ENCODE measurements around the gene SLC5A5. TPM values are rescaled to one million over a fixed set of nuclear protein-coding genes. Genes with fewer than 3 reads are reported as not detected.
A peak's percentile ranks its signal among the peaks of the same experiment; 100 is the strongest.

SLC5A5 gene
- total and polyA plus RNA-seq, 2 of the 8 experiments (the other 6 are each of a cell fraction or from before 2014, with no cell fraction given): 1.5 to 1.8 TPM

DNA sequence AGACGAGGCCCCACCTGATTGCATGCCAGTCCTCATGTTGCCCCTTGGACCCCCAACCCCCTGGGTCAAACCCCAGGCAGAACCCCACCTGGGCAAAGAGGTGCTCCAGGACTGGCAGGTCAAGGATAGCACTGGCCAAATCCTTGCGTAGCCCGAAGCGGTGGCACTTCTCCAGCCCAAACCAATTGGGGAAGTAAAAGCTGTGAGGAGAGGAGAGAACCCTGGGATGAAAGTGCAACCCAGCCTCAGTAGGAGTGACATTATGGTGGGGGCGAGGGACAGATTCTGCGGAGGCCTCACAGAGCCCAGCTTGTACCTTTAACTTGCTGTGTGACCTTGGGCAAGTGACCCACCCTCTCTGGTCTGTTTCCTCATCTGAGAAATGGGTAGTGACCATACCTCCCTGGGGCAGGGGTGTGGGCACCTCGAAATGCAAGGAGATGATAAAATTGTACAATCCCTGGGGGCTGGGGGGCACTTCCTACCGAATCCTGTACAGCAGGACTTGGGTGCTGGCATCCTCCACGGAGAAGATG is 28.4 kb upstream of the SLC5A5 start:
- Histone ChIP-seq H3K18ac (ENCODE audit: extremely low read depth, low read length) (no peak overlapping the region), H2AK5ac (ENCODE audit: low read depth, low read length) (no peak overlapping the region), H2BK5ac (ENCODE audit: low read depth, low read length) (no peak overlapping the region), H3K23me2 (ENCODE audit: low read depth, low read length) (peaks cover 14% of the 10 kb centered on the region), H4K91ac (replicated peaks; ENCODE audit: insufficient read length, low read length) (no peak overlapping the region), H3K4me3 (ENCODE audit: extremely low read depth in 1 of 4, insufficient read depth in 2 of 4, low read depth in 3 of 4, low read length in 4 of 4) (no peak overlapping the region), H3K36me3 (ENCODE audit: control insufficient read depth in 2 of 4, insufficient read depth in 4 of 4, low read length in 3 of 4) (no peaks in the 10 kb centered on the region), H2BK12ac (ENCODE audit: low read depth, low read length) (0 out of 2 replicates have a peak overlapping the region, but pooled peaks have one; percentile 9), H4K5ac (ENCODE audit: insufficient read length, low read depth, low read length) (no peak overlapping the region), H2BK120ac (replicated peaks; ENCODE audit: low read depth, low read length) (no peak overlapping the region), H4K8ac (ENCODE audit: extremely low read depth, insufficient read depth, low read length) (no peak overlapping the region), H3K4ac (replicated peaks; ENCODE audit: insufficient read length, low read depth, low read length) (no peak overlapping the region), H3K27ac (ENCODE audit: low read depth, low read length) (no peak overlapping the region), H4K20me1 (replicated peaks in 1 of 2; ENCODE audit: control insufficient read depth in 1 of 2, insufficient read depth in 2 of 2, low read length in 2 of 2) (peaks cover 0 to 3% of the 10 kb centered on the region in 2 experiments), H3K14ac (ENCODE audit: insufficient read length) (no peak overlapping the region), H2AFZ (ENCODE audit: low read length) (no peak overlapping the region), H3K4me1 (replicated peaks in 1 of 4; ENCODE audit: control insufficient read depth in 3 of 4, insufficient read depth in 4 of 4, low read length in 3 of 4) (peaks cover 0 to 16% (median 4%) of the 10 kb centered on the region in 4 experiments; a peak in 5 of 7 replicates), H3K79me1 (ENCODE audit: low read depth, low read length) (no peaks in the 10 kb centered on the region), H3K56ac (replicated peaks; ENCODE audit: insufficient read length, low read depth, low read length) (no peak overlapping the region), H3K9ac (replicated peaks in 1 of 4; ENCODE audit: extremely low read depth in 1 of 4, low read depth in 3 of 4, low read length in 3 of 4) (no peak overlapping the region), H2BK15ac (ENCODE audit: low read length) (no peak overlapping the region; the same call in 1 of the 2 replicates), H3K79me2 (ENCODE audit: control insufficient read depth in 1 of 2, insufficient read depth in 2 of 2, low read length in 2 of 2) (no peaks in the 10 kb centered on the region), H3K9me3 (ENCODE audit: insufficient read depth in 2 of 2, low read depth in 1 of 2, low read length in 1 of 2) (no peaks in the 10 kb centered on the region), H2BK20ac (ENCODE audit: low read length) (no peak overlapping the region), H3K4me2 (ENCODE audit: insufficient read depth in 1 of 2, low read depth in 2 of 2, low read length in 2 of 2) (peak overlapping the region in 1 of 2 experiments; percentile 66; a peak in 2 of 4 replicates), H3K27me3 (replicated peaks in 1 of 4; ENCODE audit: control insufficient read depth in 3 of 4, extremely low read depth in 1 of 4, insufficient read depth in 3 of 4, low read length in 3 of 4) (peaks cover 0 to 14% (median 5%) of the 10 kb centered on the region in 4 experiments; a peak in 5 of 7 replicates), H3K23ac (ENCODE audit: insufficient read length) (no peak overlapping the region)
- no peak for FAIRE-seq
- TF ChIP-seq, protein P1, sequence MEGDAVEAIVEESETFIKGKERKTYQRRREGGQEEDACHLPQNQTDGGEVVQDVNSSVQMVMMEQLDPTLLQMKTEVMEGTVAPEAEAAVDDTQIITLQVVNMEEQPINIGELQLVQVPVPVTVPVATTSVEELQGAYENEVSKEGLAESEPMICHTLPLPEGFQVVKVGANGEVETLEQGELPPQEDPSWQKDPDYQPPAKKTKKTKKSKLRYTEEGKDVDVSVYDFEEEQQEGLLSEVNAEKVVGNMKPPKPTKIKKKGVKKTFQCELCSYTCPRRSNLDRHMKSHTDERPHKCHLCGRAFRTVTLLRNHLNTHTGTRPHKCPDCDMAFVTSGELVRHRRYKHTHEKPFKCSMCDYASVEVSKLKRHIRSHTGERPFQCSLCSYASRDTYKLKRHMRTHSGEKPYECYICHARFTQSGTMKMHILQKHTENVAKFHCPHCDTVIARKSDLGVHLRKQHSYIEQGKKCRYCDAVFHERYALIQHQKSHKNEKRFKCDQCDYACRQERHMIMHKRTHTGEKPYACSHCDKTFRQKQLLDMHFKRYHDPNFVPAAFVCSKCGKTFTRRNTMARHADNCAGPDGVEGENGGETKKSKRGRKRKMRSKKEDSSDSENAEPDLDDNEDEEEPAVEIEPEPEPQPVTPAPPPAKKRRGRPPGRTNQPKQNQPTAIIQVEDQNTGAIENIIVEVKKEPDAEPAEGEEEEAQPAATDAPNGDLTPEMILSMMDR (IDR thresholded peaks at IDR 0.05; ENCODE audit: control extremely low read depth in 1 of 3, insufficient read depth in 1 of 3, low read depth in 1 of 3, low read length in 3 of 3): no peak
- peak; percentile 80; the same call in 1 of the 2 replicates for TF ChIP-seq KDM1A (IDR thresholded peaks at IDR 0.05; ENCODE audit: borderline replicate concordance, low read length)
- DNase-seq (ENCODE audit: low read depth in 1 of 2, low spot score in 2 of 2): no peak
- POLR2A ChIA-PET (ENCODE audit: partially characterized antibody): interaction anchor here (0.5 to 12.5 kb wide), 6 partner anchors 12 to 591 kb away, joined by 3 to 133 read pairs (median 3); partner anchors contain the start of gene RPL18A
- 84% methylated on average over 9 of the region's 9 CpGs; no CpG with 5 or more reads in 1 of the 2 experiments for WGBS, 2 experiments (ENCODE audit: extremely low coverage in 1 of 2, insufficient coverage in 1 of 2, insufficient read length in 1 of 2, insufficient replicate concordance in 2 of 2, low coverage in 1 of 2, low lambda C conversion rate in 2 of 2, missing lambda C conversion rate in 1 of 2)
- CTCF ChIA-PET (ENCODE audit: partially characterized antibody): interaction anchor here (0.6 to 2.1 kb wide), 8 partner anchors 9 to 668 kb away, joined by 3 to 8 read pairs (median 4); partner anchors contain the start of gene RPL18A
